Measurements from ENCODE around the gene TAOK3. TPM values are rescaled to one million over a fixed set of nuclear protein-coding genes. Genes with fewer than 3 reads are reported as not detected.
A peak's percentile ranks its signal among the peaks of the same experiment; 100 is the strongest.

Gene TAOK3
- total and polyA plus RNA-seq, 2 donors (not counting 1 experiment from before 2014, with no cell fraction given), result 30.0 to 80.4 TPM

DNA sequence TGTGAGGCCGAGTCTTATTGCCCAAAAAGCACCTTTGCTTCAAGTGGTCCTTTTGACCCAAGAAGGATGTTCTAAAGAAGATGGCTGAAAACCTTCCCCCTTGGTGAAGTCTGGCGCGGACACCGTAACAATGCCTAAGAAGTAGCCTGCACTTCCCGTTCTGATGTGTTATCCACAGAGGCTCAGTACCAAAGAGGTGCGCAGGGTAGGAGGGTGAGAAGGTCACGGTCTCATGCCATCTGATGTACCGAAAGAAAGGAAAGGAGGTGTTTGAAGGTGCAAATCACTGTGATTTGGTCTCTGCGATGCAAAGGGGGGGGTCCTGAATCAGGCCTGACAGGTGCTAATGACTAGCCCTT is 226.9 kb downstream of the TAOK3 start:
- Mint-ChIP-seq H3K27ac (peak overlapping the region; percentile 53), H3K27me3 (no peaks in the 10 kb centered on the region), H3K9me3 (ENCODE audit: insufficient read depth) (no peaks in the 10 kb centered on the region), H3K4me1 (peaks cover 6% of the 10 kb centered on the region), H3K4me3 (no peak overlapping the region)
- no peak overlapping the region for H3K9ac ChIP-seq (ENCODE audit: low read length)
- no peaks in the 10 kb centered on the region for H3K79me2 ChIP-seq (ENCODE audit: control insufficient read depth, insufficient read depth, low read length)
- ChIA-PET POLR2A (no interaction called here), CTCF (no interaction called here)
- ATAC-seq (ENCODE audit: low read depth) (no peak), DNase-seq (no peak)
- no peaks in the 10 kb centered on the region for H3K4me1 ChIP-seq (ENCODE audit: control insufficient read depth in 2 of 2, insufficient read depth in 2 of 2, low read length in 2 of 2)
- H2AFZ ChIP-seq (ENCODE audit: insufficient read depth, low read depth, low read length, poor library complexity, severe bottlenecking), result no peak overlapping the region
- WGBS (ENCODE audit: insufficient coverage), result 95% methylated on average over 7 of the region's 9 CpGs
- H3K36me3 ChIP-seq (replicated peaks in 1 of 2; ENCODE audit: control extremely low read depth in 1 of 2, control insufficient read depth in 1 of 2, extremely low read depth in 1 of 2, insufficient read depth in 2 of 2, low read length in 1 of 2), result peaks cover 5 to 38% of the 10 kb centered on the region in 2 experiments
- H3K4me2 ChIP-seq (replicated peaks; ENCODE audit: low read depth, low read length, poor library complexity, severe bottlenecking), result no peak overlapping the region
- no peak overlapping the region for H3K4me3 ChIP-seq (ENCODE audit: control extremely low read depth in 1 of 5, extremely low read depth in 1 of 5, insufficient read depth in 1 of 5, low read depth in 2 of 5, low read length in 4 of 5)
- intact Hi-C loops (cut with micrococcal nuclease), result no loop called here
- H3K27me3 ChIP-seq (replicated peaks in 1 of 4; ENCODE audit: control extremely low read depth in 1 of 4, control insufficient read depth in 3 of 4, insufficient read depth in 4 of 4, low read length in 3 of 4), result no peaks in the 10 kb centered on the region
- TF ChIP-seq EZH2 (IDR thresholded peaks at IDR 0.05; ENCODE audit: borderline replicate concordance, insufficient read depth, low read depth, low read length, poor library complexity, severe bottlenecking), result no peak
- TF ChIP-seq, protein P1, sequence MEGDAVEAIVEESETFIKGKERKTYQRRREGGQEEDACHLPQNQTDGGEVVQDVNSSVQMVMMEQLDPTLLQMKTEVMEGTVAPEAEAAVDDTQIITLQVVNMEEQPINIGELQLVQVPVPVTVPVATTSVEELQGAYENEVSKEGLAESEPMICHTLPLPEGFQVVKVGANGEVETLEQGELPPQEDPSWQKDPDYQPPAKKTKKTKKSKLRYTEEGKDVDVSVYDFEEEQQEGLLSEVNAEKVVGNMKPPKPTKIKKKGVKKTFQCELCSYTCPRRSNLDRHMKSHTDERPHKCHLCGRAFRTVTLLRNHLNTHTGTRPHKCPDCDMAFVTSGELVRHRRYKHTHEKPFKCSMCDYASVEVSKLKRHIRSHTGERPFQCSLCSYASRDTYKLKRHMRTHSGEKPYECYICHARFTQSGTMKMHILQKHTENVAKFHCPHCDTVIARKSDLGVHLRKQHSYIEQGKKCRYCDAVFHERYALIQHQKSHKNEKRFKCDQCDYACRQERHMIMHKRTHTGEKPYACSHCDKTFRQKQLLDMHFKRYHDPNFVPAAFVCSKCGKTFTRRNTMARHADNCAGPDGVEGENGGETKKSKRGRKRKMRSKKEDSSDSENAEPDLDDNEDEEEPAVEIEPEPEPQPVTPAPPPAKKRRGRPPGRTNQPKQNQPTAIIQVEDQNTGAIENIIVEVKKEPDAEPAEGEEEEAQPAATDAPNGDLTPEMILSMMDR (IDR thresholded peaks at IDR 0.05), result no peak
- no peaks in the 10 kb centered on the region for H3K9me3 ChIP-seq (ENCODE audit: control extremely low read depth in 1 of 3, control insufficient read depth in 2 of 3, insufficient read depth in 1 of 3, low read length in 2 of 3)
- no peaks in the 10 kb centered on the region for H4K20me1 ChIP-seq (ENCODE audit: control insufficient read depth, insufficient read depth, low read length, poor library complexity, severe bottlenecking)
- no peak overlapping the region for H3K27ac ChIP-seq (ENCODE audit: low read length in 2 of 2)

DNA sequence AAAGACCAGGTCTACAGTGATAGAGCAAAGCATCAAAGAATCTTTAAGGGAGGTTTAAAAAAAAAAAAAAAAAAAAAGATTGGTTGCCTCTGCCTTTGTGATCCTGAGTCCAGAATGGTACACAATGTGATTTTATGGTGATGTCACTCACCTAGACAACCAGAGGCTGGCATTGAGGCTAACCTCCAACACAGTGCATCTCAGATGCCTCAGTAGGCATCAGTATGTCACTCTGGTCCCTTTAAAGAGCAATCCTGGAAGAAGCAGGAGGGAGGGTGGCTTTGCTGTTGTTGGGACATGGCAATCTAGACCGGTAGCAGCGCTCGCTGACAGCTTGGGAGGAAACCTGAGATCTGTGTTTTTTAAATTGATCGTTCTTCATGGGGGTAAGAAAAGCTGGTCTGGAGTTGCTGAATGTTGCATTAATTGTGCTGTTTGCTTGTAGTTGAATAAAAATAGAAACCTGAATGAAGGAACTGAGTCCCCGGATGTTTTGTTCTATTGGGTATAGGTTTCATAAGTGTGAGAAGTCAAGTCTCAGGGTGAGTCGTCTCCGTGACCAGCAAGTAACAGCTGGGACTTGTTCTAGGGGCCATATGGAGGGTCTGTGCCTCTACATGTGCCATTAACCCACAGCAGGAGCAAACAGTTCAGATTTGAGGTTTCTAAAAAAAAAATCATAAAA is 227.5 kb downstream of the TAOK3 start:
- H3K4me1 Mint-ChIP-seq, result peaks cover 6% of the 10 kb centered on the region
- CTCF ChIA-PET, result no interaction called here
- H4K20me1 ChIP-seq (ENCODE audit: control insufficient read depth, insufficient read depth, low read length, poor library complexity, severe bottlenecking), result no peaks in the 10 kb centered on the region
- no peak overlapping the region for H3K4me3 Mint-ChIP-seq
- no peaks in the 10 kb centered on the region for H3K9me3 Mint-ChIP-seq (ENCODE audit: insufficient read depth)
- 86% methylated on average over 7 of the region's 7 CpGs for WGBS (ENCODE audit: insufficient coverage)
- H2AFZ ChIP-seq (ENCODE audit: insufficient read depth, low read depth, low read length, poor library complexity, severe bottlenecking), result no peak overlapping the region
- H3K27ac ChIP-seq (ENCODE audit: low read length in 2 of 2), result peak overlapping the region in 1 of 2 donors; percentile 33
- H3K36me3 ChIP-seq (replicated peaks in 1 of 2; ENCODE audit: control extremely low read depth in 1 of 2, control insufficient read depth in 1 of 2, extremely low read depth in 1 of 2, insufficient read depth in 2 of 2, low read length in 1 of 2), result peaks cover 5 to 41% of the 10 kb centered on the region in 2 experiments
- POLR2A ChIA-PET, result no interaction called here
- TF ChIP-seq, protein P1 (IDR thresholded peaks at IDR 0.05), result no peak
- TF ChIP-seq EZH2 (IDR thresholded peaks at IDR 0.05; ENCODE audit: borderline replicate concordance, insufficient read depth, low read depth, low read length, poor library complexity, severe bottlenecking), result no peak
- no peaks in the 10 kb centered on the region for H3K4me1 ChIP-seq (ENCODE audit: control insufficient read depth in 2 of 2, insufficient read depth in 2 of 2, low read length in 2 of 2)
- H3K27me3 ChIP-seq (replicated peaks in 1 of 4; ENCODE audit: control extremely low read depth in 1 of 4, control insufficient read depth in 3 of 4, insufficient read depth in 4 of 4, low read length in 3 of 4), result no peaks in the 10 kb centered on the region
- H3K27me3 Mint-ChIP-seq, result no peaks in the 10 kb centered on the region
- no peak overlapping the region for H3K27ac Mint-ChIP-seq
- H3K9ac ChIP-seq (ENCODE audit: low read length), result no peak overlapping the region
- intact Hi-C loops (cut with micrococcal nuclease), result no loop called here
- H3K79me2 ChIP-seq (ENCODE audit: control insufficient read depth, insufficient read depth, low read length), result peaks cover under 1% of the 10 kb centered on the region
- DNase-seq (no peak), ATAC-seq (ENCODE audit: low read depth) (no peak)
- no peaks in the 10 kb centered on the region for H3K9me3 ChIP-seq (ENCODE audit: control extremely low read depth in 1 of 3, control insufficient read depth in 2 of 3, insufficient read depth in 1 of 3, low read length in 2 of 3)
- no peak overlapping the region for H3K4me3 ChIP-seq (ENCODE audit: control extremely low read depth in 1 of 5, extremely low read depth in 1 of 5, insufficient read depth in 1 of 5, low read depth in 2 of 5, low read length in 4 of 5)
- H3K4me2 ChIP-seq (replicated peaks; ENCODE audit: low read depth, low read length, poor library complexity, severe bottlenecking), result no peak overlapping the region

Data from B cell (primary cell).